Measurements from ENCODE around the gene ARID1A. TPM values are rescaled to one million over a fixed set of nuclear protein-coding genes. Genes with fewer than 3 reads are reported as not detected.

The ARID1A gene
- total and polyA plus RNA-seq, 9 of the 15 experiments (the other 6 are each of a cell fraction or from before 2014, with no cell fraction given), result 8.3 to 88.3 (median 22.5) TPM

DNA sequence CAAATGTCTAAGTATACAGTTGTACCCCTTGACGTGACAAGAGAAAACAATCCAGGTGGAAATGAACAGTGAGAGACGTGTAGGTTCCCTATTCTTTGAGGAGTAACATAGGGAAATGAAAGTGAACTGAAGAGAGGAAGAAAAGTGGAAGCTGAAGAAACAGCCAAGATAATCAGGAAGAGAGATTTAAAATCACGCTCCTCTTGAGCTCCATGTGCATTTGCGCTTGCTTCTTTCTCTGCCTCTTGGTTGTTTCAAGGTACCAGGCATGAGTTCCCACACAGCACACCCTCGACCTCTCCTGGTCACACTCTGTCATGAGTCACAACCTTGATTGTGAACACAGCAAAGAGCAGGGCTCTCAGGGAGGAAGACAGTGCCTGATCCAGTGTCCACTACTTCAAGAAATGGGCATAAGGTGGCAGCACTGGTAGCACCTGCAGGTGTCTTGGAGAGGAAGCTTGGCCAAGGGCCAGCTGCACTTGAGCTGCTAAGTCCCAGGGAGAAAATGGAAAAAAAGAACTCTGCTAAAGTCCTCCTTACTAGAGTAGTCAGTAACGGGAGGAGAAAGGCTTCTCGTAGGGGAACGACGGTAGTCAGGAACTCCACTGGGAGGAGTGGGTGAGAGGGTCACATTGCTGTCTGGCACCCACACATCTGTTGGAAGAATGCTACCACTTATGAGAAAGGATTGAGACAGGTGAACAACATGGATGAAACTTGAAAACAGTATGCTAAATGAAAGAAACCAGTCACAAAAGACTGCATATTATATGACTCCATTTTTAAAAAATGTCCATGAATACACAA is 18.3 kb upstream of the ARID1A start (continued):
- TF ChIP-seq, protein P1, sequence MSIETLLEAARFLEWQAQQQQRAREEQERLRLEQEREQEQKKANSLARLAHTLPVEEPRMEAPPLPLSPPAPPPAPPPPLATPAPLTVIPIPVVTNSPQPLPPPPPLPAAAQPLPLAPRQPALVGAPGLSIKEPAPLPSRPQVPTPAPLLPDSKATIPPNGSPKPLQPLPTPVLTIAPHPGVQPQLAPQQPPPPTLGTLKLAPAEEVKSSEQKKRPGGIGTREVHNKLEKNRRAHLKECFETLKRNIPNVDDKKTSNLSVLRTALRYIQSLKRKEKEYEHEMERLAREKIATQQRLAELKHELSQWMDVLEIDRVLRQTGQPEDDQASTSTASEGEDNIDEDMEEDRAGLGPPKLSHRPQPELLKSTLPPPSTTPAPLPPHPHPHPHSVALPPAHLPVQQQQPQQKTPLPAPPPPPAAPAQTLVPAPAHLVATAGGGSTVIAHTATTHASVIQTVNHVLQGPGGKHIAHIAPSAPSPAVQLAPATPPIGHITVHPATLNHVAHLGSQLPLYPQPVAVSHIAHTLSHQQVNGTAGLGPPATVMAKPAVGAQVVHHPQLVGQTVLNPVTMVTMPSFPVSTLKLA (conservative IDR thresholded peaks at IDR 0.05), result peak; percentile 52 to 56; a peak in 3 of 4 replicates
- TF ChIP-seq ZNF445 (CRISPR knock-in tag; IDR thresholded peaks at IDR 0.05; ENCODE audit: low read depth) (no peak), ATF1 (CRISPR knock-in tag; IDR thresholded peaks at IDR 0.05) (no peak), ATF1 (tag; IDR thresholded peaks at IDR 0.05) (peak; percentile 34; the same call in 1 of the 2 replicates), TBL1XR1 (IDR thresholded peaks at IDR 0.05; ENCODE audit: low read length in 2 of 2) (0 out of 4 replicates have a peak, but pooled peaks of 1 of the 2 experiments have one; percentile 19), CREBBP (IDR thresholded peaks at IDR 0.05; ENCODE audit: low read depth, low read length) (no peak), ILF3 (IDR thresholded peaks at IDR 0.05; ENCODE audit: borderline replicate concordance) (no peak), MCM7 (IDR thresholded peaks at IDR 0.05) (no peak), ATF7 (IDR thresholded peaks at IDR 0.05) (peak; percentile 78), HCFC1 (IDR thresholded peaks at IDR 0.05; ENCODE audit: low read depth, low read length) (no peak), EHMT2 (IDR thresholded peaks at IDR 0.05) (no peak), SRSF9 (IDR thresholded peaks at IDR 0.05; ENCODE audit: borderline replicate concordance, low read depth, low read length) (no peak), MAZ (CRISPR knock-in tag; conservative IDR thresholded peaks at IDR 0.05 in 1 of 2, IDR thresholded peaks at IDR 0.05 in 1 of 2) (peak; percentile 25 to 80; a peak in 2 of 4 replicates), ZNF134 (CRISPR knock-in tag; conservative IDR thresholded peaks at IDR 0.05) (no peak)
- TF ChIP-seq, protein P2, sequence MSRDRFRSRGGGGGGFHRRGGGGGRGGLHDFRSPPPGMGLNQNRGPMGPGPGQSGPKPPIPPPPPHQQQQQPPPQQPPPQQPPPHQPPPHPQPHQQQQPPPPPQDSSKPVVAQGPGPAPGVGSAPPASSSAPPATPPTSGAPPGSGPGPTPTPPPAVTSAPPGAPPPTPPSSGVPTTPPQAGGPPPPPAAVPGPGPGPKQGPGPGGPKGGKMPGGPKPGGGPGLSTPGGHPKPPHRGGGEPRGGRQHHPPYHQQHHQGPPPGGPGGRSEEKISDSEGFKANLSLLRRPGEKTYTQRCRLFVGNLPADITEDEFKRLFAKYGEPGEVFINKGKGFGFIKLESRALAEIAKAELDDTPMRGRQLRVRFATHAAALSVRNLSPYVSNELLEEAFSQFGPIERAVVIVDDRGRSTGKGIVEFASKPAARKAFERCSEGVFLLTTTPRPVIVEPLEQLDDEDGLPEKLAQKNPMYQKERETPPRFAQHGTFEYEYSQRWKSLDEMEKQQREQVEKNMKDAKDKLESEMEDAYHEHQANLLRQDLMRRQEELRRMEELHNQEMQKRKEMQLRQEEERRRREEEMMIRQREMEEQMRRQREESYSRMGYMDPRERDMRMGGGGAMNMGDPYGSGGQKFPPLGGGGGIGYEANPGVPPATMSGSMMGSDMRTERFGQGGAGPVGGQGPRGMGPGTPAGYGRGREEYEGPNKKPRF (IDR thresholded peaks at IDR 0.05; ENCODE audit: low read depth, low read length), result no peak
- TF ChIP-seq, protein P3, sequence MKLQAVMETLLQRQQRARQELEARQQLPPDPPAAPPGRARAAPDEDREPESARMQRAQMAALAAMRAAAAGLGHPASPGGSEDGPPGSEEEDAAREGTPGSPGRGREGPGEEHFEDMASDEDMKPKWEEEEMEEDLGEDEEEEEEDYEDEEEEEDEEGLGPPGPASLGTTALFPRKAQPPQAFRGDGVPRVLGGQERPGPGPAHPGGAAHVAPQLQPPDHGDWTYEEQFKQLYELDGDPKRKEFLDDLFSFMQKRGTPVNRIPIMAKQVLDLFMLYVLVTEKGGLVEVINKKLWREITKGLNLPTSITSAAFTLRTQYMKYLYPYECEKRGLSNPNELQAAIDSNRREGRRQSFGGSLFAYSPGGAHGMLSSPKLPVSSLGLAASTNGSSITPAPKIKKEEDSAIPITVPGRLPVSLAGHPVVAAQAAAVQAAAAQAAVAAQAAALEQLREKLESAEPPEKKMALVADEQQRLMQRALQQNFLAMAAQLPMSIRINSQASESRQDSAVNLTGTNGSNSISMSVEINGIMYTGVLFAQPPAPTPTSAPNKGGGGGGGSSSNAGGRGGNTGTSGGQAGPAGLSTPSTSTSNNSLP (IDR thresholded peaks at IDR 0.05; ENCODE audit: borderline replicate concordance, low read depth, low read length), result 0 out of 2 replicates have a peak, but pooled peaks have one; percentile 14
- TF ChIP-seq, protein P4, sequence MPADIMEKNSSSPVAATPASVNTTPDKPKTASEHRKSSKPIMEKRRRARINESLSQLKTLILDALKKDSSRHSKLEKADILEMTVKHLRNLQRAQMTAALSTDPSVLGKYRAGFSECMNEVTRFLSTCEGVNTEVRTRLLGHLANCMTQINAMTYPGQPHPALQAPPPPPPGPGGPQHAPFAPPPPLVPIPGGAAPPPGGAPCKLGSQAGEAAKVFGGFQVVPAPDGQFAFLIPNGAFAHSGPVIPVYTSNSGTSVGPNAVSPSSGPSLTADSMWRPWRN (IDR thresholded peaks at IDR 0.05; ENCODE audit: low read depth), result no peak
- TF ChIP-seq, protein P5, sequence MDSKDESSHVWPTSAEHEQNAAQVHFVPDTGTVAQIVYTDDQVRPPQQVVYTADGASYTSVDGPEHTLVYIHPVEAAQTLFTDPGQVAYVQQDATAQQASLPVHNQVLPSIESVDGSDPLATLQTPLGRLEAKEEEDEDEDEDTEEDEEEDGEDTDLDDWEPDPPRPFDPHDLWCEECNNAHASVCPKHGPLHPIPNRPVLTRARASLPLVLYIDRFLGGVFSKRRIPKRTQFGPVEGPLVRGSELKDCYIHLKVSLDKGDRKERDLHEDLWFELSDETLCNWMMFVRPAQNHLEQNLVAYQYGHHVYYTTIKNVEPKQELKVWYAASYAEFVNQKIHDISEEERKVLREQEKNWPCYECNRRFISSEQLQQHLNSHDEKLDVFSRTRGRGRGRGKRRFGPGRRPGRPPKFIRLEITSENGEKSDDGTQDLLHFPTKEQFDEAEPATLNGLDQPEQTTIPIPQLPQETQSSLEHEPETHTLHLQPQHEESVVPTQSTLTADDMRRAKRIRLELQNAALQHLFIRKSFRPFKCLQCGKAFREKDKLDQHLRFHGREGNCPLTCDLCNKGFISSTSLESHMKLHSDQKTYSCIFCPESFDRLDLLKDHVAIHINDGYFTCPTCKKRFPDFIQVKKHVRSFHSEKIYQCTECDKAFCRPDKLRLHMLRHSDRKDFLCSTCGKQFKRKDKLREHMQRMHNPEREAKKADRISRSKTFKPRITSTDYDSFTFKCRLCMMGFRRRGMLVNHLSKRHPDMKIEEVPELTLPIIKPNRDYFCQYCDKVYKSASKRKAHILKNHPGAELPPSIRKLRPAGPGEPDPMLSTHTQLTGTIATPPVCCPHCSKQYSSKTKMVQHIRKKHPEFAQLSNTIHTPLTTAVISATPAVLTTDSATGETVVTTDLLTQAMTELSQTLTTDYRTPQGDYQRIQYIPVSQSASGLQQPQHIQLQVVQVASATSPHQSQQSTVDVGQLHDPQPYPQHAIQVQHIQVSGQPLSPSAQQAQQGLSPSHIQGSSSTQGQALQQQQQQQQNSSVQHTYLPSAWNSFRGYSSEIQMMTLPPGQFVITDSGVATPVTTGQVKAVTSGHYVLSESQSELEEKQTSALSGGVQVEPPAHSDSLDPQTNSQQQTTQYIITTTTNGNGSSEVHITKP (IDR thresholded peaks at IDR 0.05; ENCODE audit: partially characterized antibody), result peak; percentile 15

Data from K562 (cell line).